GM12878 (cell line): ENCODE measurements around the gene CREB3L4.

ENCODE experiments used
- CBX3 ChIP-seq: fragments of 200-600 bp; sonication (generic); IDR thresholded peaks from 2 replicates; pipeline ENCODE4 v1.6.1; 2016; ENCODE audit warnings: low read depth, borderline replicate concordance
- CTCF ChIP-seq, 3 experiments: IDR thresholded peaks in 2 of 3; conservative IDR thresholded peaks in 1 of 3; 2 replicates each; pipeline ENCODE4 v1.5.1; 2011; ENCODE audit warnings: low read depth in 3 of 3, low read length in 3 of 3, mild to moderate bottlenecking in 3 of 3, control low read depth in 2 of 3, moderate library complexity in 2 of 3, inconsistent platforms in 1 of 3, mixed read lengths in 1 of 3; ENCODE audit not compliant: control insufficient read depth in 2 of 3, insufficient read depth in 1 of 3; ENCODE audit errors: extremely low read depth in 1 of 3
- EP300 ChIP-seq, 2 experiments: fragments of 150-350 bp in 1 of 2; IDR thresholded peaks; 2 replicates each; pipeline ENCODE4 v1.6.1; 2011 to 2012; ENCODE audit warnings: low read depth in 2 of 2, low read length in 2 of 2, borderline replicate concordance in 1 of 2, improper control_type of control experiment in 1 of 2, inconsistent platforms in 1 of 2; ENCODE audit not compliant: control insufficient read depth in 1 of 2
- FOS ChIP-seq: IDR thresholded peaks from 3 replicates; pipeline ENCODE4 v1.6.1; 2011; ENCODE audit warnings: borderline replicate concordance; ENCODE audit not compliant: insufficient read length; ENCODE audit errors: extremely low read depth
- FOXK2 ChIP-seq: fragments of 450-650 bp; IDR thresholded peaks from 2 replicates; pipeline ENCODE4 v1.6.1; 2017; ENCODE audit warnings: mild to moderate bottlenecking, moderate library complexity
- GATAD2B ChIP-seq: fragments of 450-650 bp; conservative IDR thresholded peaks from 2 replicates; pipeline ENCODE4 v1.6.1; 2017; ENCODE audit warnings: low read depth, mild to moderate bottlenecking, moderate library complexity
- POLR2A ChIP-seq: IDR thresholded peaks from 2 replicates; pipeline ENCODE4 v1.6.1; 2011; ENCODE audit warnings: low read depth, mild to moderate bottlenecking, low read length
- POU2F2 ChIP-seq: IDR thresholded peaks from 3 replicates; pipeline ENCODE4 v1.6.1; 2011; ENCODE audit warnings: low read depth, mild to moderate bottlenecking, low read length, borderline replicate concordance
- TBL1XR1 ChIP-seq: IDR thresholded peaks from 2 replicates; pipeline ENCODE4 v1.6.1; 2012; ENCODE audit warnings: low read depth, low read length, improper control_type of control experiment
- ZBTB4 ChIP-seq: fragments of 450-650 bp; formaldehyde crosslinking; IDR thresholded peaks from 2 replicates; pipeline ENCODE4 v1.4.0; 2022; ENCODE audit warnings: mild to moderate bottlenecking, moderate library complexity
- ZNF274 ChIP-seq: IDR thresholded peaks from one replicate; pipeline ENCODE4 v1.8.0; 2011; ENCODE audit not compliant: insufficient read length, insufficient read depth

GRCh38 chr1:153941826-153942725, 25.6 kb upstream of the CREB3L4 start:
- TF ChIP-seq CTCF (IDR thresholded peaks at IDR 0.05 in 2 of 3, conservative IDR thresholded peaks at IDR 0.05 in 1 of 3; ENCODE audit: control insufficient read depth in 2 of 3, extremely low read depth in 1 of 3, insufficient read depth in 1 of 3, low read depth in 3 of 3, low read length in 3 of 3) (no peak), ZNF274 (no peak), TBL1XR1 (no peak), POU2F2 (no peak), FOXK2 (no peak), POLR2A (no peak), EP300 (IDR thresholded peaks at IDR 0.05; ENCODE audit: borderline replicate concordance in 1 of 2, control insufficient read depth in 1 of 2, low read depth in 2 of 2, low read length in 2 of 2) (no peak), ZBTB4 (CRISPR knock-in tag) (no peak), FOS (no peak), CBX3 (no peak), GATAD2B (no peak)
